ENCODE data around the gene CENPO.

The CENPO gene

DNA sequence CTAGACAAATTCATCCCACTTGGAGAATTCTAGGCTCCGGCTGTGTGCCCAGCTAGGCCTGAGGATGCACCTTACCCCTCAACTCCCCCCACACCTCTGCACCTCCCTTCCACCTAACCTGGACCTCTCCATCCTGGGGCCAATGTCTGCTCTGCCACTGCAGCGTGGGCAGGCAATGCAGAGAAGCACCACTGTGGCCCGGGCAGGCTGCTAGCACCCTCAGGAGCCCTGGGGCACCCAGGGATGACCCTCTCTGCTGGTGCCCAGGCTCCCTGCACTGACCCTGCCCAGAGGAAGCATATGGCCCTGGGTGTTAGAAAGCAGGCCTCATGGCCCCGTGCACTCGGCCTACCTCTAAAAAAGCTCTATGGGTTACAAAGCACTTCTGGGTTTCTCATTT lies 77.2 kb downstream of the CENPO start:
- Histone ChIP-seq H3K9me3 (ENCODE audit: insufficient read depth, low read length) (no peaks in the 10 kb centered on the region), H2AFZ (ENCODE audit: low read depth, low read length) (no peak overlapping the region), H4K20me1 (ENCODE audit: insufficient read depth, low read length) (peaks cover 62% of the 10 kb centered on the region), H3K36me3 (replicated peaks; ENCODE audit: low read depth, low read length) (peaks cover 33% of the 10 kb centered on the region), H3K4me1 (ENCODE audit: low read length) (no peaks in the 10 kb centered on the region), H3K4me2 (ENCODE audit: low read length) (no peak overlapping the region), H3K27ac (ENCODE audit: low read length) (no peak overlapping the region), H3K27me3 (ENCODE audit: low read depth, low read length) (no peaks in the 10 kb centered on the region), H3K9ac (ENCODE audit: low read length) (no peak overlapping the region), H3K4me3 (ENCODE audit: low read length) (no peak overlapping the region), H3K79me2 (ENCODE audit: low read length) (peaks cover 48% of the 10 kb centered on the region)
- TF ChIP-seq EZH2phosphoT487 (IDR thresholded peaks at IDR 0.05; ENCODE audit: low read depth): no peak
- TF ChIP-seq, protein P1, sequence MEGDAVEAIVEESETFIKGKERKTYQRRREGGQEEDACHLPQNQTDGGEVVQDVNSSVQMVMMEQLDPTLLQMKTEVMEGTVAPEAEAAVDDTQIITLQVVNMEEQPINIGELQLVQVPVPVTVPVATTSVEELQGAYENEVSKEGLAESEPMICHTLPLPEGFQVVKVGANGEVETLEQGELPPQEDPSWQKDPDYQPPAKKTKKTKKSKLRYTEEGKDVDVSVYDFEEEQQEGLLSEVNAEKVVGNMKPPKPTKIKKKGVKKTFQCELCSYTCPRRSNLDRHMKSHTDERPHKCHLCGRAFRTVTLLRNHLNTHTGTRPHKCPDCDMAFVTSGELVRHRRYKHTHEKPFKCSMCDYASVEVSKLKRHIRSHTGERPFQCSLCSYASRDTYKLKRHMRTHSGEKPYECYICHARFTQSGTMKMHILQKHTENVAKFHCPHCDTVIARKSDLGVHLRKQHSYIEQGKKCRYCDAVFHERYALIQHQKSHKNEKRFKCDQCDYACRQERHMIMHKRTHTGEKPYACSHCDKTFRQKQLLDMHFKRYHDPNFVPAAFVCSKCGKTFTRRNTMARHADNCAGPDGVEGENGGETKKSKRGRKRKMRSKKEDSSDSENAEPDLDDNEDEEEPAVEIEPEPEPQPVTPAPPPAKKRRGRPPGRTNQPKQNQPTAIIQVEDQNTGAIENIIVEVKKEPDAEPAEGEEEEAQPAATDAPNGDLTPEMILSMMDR (IDR thresholded peaks at IDR 0.05; ENCODE audit: low read depth, low read length): no peak

DNA sequence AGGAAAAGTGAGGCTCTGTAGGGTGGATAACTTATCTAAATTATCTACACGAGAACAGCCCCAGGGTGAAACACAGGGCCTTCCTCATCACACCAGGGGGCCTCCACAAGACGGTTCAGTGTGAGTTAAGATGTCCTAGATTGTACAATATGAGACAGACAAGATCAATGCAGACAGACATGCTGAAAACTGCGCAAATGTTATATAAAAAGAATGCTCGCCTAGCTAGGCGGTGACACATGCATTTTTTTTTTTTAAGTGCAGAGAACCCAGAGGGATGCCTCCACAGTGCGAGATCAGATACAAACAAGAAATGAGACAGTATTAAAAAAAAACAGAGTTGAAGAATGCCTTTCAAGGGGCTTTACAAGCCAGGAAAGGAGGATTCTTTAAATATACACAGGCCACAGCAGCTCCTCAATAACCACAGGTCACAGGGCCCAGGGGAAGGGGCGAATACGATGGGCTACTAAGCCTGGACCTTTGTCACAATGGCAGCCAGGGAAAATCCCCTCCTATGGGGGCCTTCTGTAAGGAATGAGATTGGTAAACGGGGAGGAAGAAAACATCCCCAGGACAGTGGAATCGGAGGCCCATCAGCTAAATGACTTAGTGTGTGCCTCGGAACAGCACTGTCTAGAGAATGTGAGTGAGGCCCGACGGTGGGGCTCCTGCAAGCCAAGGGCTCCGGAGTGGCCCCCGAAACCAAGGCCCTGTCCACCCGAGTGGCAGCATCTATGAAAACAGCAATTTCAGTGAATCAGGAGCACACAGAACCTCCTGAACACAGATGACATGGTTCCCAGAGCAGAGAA lies 77.9 kb downstream of the CENPO start:
- no peak overlapping the region for H3K4me3 ChIP-seq (ENCODE audit: low read length)
- H3K36me3 ChIP-seq (replicated peaks; ENCODE audit: low read depth, low read length): peaks cover 30% of the 10 kb centered on the region
- no peak overlapping the region for H2AFZ ChIP-seq (ENCODE audit: low read depth, low read length)
- TF ChIP-seq EZH2phosphoT487 (IDR thresholded peaks at IDR 0.05; ENCODE audit: low read depth): no peak
- no peaks in the 10 kb centered on the region for H3K4me1 ChIP-seq (ENCODE audit: low read length)
- H3K27ac ChIP-seq (ENCODE audit: low read length): no peak overlapping the region
- peaks cover 48% of the 10 kb centered on the region for H3K79me2 ChIP-seq (ENCODE audit: low read length)
- H3K9me3 ChIP-seq (ENCODE audit: insufficient read depth, low read length): no peaks in the 10 kb centered on the region
- H3K4me2 ChIP-seq (ENCODE audit: low read length): no peak overlapping the region
- H3K27me3 ChIP-seq (ENCODE audit: low read depth, low read length): no peaks in the 10 kb centered on the region
- peaks cover 62% of the 10 kb centered on the region for H4K20me1 ChIP-seq (ENCODE audit: insufficient read depth, low read length)
- no peak overlapping the region for H3K9ac ChIP-seq (ENCODE audit: low read length)

DNA sequence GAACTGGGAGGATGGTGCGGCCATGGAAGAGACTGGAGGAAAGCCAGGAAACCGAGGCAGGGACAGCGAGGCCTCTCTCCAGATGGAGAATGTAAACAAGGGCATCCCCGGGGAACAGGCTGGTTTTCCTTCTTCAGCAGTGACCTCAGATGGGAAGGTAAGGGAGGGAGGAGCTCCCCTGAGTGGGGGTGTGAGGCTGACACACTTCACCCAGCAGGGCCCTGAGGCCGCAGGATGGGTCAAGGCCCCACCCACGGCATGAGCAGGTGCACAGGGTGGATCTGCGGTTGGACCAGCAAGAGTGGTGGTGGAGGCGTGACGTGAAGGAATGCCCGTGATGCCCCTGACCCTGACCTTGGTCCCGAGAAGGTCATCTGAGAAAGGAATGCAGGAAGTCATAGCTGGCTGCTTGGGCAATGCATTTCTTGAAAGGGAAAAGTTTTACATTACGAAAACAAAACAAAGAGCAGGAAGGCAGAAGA lies 78.7 kb downstream of the CENPO start:
- Histone ChIP-seq H3K79me2 (ENCODE audit: low read length) (peaks cover 53% of the 10 kb centered on the region), H3K4me2 (ENCODE audit: low read length) (no peak overlapping the region), H3K9me3 (ENCODE audit: insufficient read depth, low read length) (no peaks in the 10 kb centered on the region), H3K4me1 (ENCODE audit: low read length) (no peaks in the 10 kb centered on the region), H4K20me1 (ENCODE audit: insufficient read depth, low read length) (peaks cover 67% of the 10 kb centered on the region), H3K4me3 (ENCODE audit: low read length) (no peak overlapping the region), H3K27me3 (ENCODE audit: low read depth, low read length) (no peaks in the 10 kb centered on the region), H2AFZ (ENCODE audit: low read depth, low read length) (no peak overlapping the region), H3K27ac (ENCODE audit: low read length) (no peak overlapping the region), H3K36me3 (replicated peaks; ENCODE audit: low read depth, low read length) (peaks cover 30% of the 10 kb centered on the region), H3K9ac (ENCODE audit: low read length) (no peak overlapping the region)
- TF ChIP-seq, protein P1 (IDR thresholded peaks at IDR 0.05; ENCODE audit: low read depth, low read length): no peak
- no peak for TF ChIP-seq EZH2phosphoT487 (IDR thresholded peaks at IDR 0.05; ENCODE audit: low read depth)

Data from OCI-LY3 (cell line).